Myocyte (in vitro differentiated cells): ENCODE data around the gene SLC22A23. TPM values are rescaled to one million over a fixed set of nuclear protein-coding genes. Genes with fewer than 3 reads are reported as not detected.

Experiments used
- DNase-seq: peaks from one replicate; pipeline ENCODE4 v3.0.0-alpha.2; 2012; ENCODE audit warnings: low read depth
- total RNA-seq: library from RNA; depleted of rRNA; stranded (reverse); fragments of >200 nt; gene quantifications from 2 replicates; pipeline ENCODE4 v1.2.3, GENCODE V29; 2014

SLC22A23 gene
- total RNA-seq, 1 donor from 2014 or later = 1.9 TPM

DNA sequence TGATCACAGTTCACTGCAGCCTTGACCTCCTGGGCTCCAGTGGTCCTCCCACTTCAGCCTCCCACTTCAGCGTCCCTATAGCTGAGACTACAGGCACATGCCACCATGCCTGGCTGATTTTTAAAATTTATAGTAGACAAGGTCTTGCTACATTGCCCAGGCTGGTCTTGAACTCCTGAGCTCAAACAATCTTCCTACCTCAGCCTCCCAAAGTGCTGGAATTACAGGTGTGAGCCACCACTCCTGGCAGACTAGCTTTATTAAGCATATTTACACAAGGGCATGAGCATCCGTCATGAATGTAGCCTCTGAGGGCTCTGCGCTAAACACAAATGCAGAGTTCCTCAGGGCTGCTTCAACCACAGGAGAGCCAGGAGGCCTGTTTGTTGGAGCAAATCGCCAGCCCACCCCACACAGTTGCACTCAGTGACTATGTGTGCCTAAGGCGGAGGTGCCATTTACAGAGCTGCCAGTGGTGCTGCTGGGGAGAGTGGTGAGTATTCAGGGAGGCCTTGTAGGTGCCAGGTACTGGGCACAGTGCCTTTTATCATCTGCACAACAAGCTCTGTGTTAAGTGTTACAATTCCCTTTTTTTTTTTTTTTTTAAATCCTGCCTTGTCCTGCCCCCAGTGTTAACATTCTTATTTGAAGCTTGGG, 119.9 kb downstream of the SLC22A23 start:
- DNase-seq = no peak

GRCh38 chr6:3336066-3336786, 120.6 kb downstream of the SLC22A23 start:
- DNase-seq = no peak

GRCh38 chr6:3335169-3335568, 121.7 kb downstream of the SLC22A23 start:
- no peak for DNase-seq

- DNase-seq = peak; percentile 70
Observed at GRCh38 chr6:3334555-3334954, 122.3 kb downstream of the SLC22A23 start.

DNA sequence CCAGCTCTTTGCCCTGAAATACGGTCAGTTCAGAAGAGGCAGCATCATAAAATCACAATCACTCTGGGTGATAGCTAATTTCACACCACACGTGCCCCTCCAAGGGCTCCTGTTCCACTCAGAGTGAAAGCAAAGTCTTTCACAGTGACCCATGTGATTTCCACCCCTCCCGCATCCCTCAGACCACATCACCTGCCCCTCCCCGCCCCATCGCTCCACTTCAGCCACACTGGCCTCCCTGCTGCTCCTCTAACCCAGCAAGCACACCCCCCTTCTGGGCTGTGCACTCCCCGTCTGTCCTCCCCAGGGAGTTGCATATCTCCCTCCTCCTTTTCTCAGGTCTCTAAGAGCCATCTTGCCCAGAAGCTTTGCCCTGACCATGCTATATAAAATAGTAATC, 123.6 kb downstream of the SLC22A23 start:
- DNase-seq = no peak

DNA sequence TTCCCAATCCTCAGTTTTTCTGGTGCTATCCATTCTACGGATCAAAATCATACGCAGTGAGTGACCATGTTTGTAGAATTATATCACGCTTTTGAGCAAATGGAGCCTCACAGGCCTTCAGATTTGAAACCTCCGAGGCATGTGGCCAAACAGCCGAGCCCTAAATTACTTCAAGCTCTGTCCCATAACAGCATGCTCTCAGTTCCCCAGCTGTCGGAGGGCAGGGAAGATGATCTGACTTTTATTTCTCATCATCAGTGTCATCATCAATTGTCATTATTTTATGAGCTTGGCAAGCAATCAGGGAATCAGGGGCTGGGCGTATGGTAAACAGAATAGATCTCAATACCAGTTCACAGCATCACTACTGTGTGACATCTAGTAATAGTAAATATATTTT, 124.9 kb downstream of the SLC22A23 start:
- DNase-seq = peak; percentile 67

- no peak for DNase-seq
Observed at GRCh38 chr6:3331494-3331893, 125.4 kb downstream of the SLC22A23 start.

DNA sequence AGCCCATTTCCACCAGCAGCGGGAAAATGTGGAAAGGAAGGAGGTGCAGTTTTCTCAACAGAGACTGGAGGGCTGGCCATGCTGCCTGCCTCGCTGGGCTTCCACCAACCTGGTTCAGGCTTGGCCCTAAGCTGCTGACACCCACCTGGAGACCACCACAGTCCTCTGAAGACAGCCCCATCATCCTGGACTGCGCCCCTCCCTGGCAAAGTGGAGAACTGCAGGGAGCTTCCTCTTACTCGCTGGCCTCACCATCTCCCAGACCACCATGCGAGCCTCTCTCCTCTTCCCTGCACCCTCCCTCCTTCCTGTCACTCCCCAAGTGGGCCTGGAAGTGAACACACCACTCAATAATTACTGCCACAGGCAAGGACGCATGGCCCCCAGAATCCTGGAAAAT, 126.7 kb downstream of the SLC22A23 start:
- DNase-seq = no peak

DNA sequence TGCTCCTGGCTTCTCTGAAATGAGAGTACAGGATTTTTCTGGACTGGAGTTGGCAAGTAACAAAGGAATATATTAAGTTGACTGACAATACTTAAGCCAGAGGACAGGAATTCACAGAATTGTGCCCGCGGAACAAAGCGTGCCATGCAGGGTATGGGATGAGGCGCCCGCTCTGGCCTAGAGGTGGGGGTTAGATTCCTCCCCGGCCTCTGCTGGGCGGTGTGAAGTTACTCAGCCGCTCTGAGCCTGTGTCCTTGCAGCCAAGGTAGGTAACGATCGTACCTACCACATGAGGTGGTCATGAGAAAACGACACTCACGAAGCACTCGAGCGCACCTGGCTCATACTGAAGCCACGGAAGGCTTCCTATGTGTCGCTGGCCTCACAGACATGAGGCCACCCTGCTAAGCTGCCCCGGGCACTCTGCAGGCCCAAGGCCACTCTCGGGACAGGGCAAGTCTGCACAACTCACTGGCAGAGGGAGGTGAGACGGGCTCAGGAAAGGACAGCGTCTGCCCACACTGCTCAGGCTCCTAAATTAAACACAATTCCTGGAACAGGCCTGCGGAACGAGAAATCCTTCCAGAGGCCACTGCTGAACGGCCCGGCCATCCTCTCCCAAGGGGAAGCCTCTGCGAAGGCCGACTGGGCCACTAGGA, 127.3 kb downstream of the SLC22A23 start:
- no peak for DNase-seq

GRCh38 chr6:3328796-3329195, 128.1 kb downstream of the SLC22A23 start:
- DNase-seq = no peak

GRCh38 chr6:3328145-3328544, 128.7 kb downstream of the SLC22A23 start:
- DNase-seq = no peak

DNA sequence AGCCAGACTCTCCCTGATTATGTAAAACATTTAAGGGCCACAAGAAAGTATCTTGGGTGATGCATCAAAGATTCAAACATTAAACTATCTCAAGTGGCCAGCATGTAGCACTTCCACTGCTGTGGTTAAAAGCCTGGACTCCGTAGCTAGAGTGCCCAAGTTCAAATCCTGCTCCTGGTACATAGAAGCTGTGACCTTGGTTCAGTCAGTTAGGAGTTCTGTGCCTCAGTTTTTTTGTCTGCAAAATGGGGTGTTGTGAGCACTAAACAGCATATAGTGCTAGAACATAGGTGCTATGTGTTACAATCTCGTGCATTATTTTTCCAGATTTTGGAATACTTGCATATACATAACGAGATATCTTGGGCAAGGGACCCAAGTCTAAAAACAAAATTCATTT, 129.4 kb downstream of the SLC22A23 start:
- no peak for DNase-seq

GRCh38 chr6:3326981-3327380, 129.9 kb downstream of the SLC22A23 start:
- no peak for DNase-seq

- no peak for DNase-seq
Observed at GRCh38 chr6:3326184-3326971, 130.5 kb downstream of the SLC22A23 start.

DNA sequence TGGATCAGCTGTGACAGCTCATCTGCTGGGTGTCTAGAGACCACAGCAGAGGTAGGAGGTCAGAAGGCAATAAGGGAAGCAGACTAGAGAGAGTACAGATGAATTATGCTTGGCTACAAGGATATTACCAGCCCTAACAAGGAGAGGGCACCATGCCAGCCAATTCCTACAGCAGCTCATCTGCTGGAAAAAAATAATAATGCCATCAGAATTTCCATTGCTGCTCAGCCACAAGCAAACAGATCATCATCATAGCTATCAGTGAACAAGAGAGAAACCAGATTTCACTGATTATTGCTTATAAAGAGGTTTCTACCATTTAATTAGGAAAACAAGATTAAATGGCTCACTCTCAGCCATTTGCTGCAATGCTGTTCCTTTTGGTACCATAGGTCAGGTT, 131.6 kb downstream of the SLC22A23 start:
- DNase-seq = peak; percentile 63

- DNase-seq = no peak
Observed at GRCh38 chr6:3324262-3324942, 132.4 kb downstream of the SLC22A23 start.

- no peak for DNase-seq
Observed at GRCh38 chr6:3323696-3324261, 133.1 kb downstream of the SLC22A23 start.

GRCh38 chr6:3323148-3323547, 133.7 kb downstream of the SLC22A23 start:
- no peak for DNase-seq

DNA sequence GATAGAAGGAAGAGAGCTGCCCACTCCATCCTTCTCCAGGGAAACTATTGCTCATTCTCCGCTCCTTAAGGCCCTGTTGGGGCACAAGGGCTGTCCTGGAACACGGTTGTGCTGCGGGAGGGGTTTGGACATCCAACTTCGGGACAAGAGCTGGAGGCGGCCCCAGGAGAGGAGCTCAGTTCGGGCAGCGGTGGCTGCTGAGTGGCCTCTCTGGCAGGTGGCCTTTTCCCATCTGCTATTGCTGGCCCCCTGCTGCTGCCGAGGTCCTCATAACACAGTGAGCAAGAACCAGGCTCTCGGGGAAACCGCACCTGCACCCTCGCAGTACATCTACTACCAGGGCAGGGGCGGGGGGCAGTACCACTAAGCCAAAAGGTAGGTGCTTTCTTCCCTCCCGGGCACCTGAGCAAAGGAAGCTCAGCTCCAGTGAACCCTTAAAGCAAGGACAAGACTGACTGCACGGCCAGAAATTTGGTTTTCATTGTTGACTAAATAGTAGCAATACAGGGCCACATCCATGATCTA, 134.4 kb downstream of the SLC22A23 start:
- DNase-seq = no peak

DNA sequence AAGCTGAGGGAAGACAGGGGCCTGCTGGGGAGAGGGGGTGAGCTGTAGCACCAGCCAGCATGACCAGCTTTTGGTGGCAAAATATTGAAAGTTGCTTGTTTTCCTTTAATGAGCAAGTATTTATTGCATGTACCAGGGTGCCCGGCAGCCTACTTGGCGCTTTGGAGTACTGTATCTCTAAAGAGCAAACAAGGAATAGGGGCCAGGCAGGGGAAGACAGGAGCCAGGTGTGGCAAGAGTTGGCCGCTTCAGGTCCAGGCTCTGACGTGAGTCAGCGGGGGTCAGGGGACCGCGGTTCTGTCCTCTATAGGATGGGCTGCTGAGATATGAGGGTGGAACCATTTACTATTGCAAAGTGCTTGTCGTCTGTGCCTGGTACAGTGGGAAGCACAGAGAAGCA, 135.0 kb downstream of the SLC22A23 start:
- DNase-seq = no peak

DNA sequence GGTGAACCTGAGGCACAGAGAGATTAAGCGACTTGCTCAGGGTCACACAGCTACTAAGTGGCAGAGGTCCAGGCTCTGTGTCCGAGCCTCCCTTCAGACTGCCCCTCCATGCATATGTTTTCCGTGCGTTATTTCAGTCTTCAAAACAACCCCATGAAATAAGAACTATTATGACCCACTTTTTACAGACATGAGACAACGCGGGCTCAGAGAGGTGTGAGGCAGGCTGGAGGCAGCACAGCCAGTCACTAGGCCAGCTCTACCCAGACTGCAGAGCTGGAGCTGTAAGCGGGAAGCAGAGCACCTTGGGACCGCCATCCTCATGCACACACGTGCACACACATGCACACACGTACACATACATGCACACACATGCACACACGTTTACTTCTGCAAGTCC, 135.8 kb downstream of the SLC22A23 start:
- no peak for DNase-seq
